DMS79 treated with DMSO at 0.1 percent for 48 hours (cell line): ENCODE data around the gene ARL8B.
A peak's percentile ranks its signal among the peaks of the same experiment; 100 is the strongest.

Experiments used
- DNase-seq: peaks from one replicate; lab custom pipeline; 2025; lab: John Stamatoyannopoulos, UW

The ARL8B gene

GRCh38 chr3:5212628-5213573 lies 90.8 kb downstream of the ARL8B start:
- DNase-seq = no peak

- no peak for DNase-seq
Measured at GRCh38 chr3:5213574-5213966, 91.5 kb downstream of the ARL8B start.

- DNase-seq = no peak
Measured at GRCh38 chr3:5214352-5214751, 92.3 kb downstream of the ARL8B start.

GRCh38 chr3:5217824-5218595 lies 95.9 kb downstream of the ARL8B start:
- DNase-seq = peak; percentile 6

- DNase-seq = no peak
Measured at GRCh38 chr3:5218815-5219214, 96.7 kb downstream of the ARL8B start.

GRCh38 chr3:5219216-5219615 lies 97.1 kb downstream of the ARL8B start:
- no peak for DNase-seq

GRCh38 chr3:5220193-5220592 lies 98.1 kb downstream of the ARL8B start:
- no peak for DNase-seq

GRCh38 chr3:5220667-5221431 lies 98.8 kb downstream of the ARL8B start:
- DNase-seq = no peak

GRCh38 chr3:5221701-5222100 lies 99.6 kb downstream of the ARL8B start:
- no peak for DNase-seq

GRCh38 chr3:5222283-5223005 lies 100.4 kb downstream of the ARL8B start:
- no peak for DNase-seq

- peak; percentile 2 for DNase-seq
Measured at GRCh38 chr3:5226783-5227182, 104.7 kb downstream of the ARL8B start.

GRCh38 chr3:5227812-5228211 lies 105.7 kb downstream of the ARL8B start:
- DNase-seq = no peak

GRCh38 chr3:5229414-5229813 lies 107.3 kb downstream of the ARL8B start:
- DNase-seq = no peak
